ENCODE measurements around the gene C10orf90.

C10orf90 gene

DNA sequence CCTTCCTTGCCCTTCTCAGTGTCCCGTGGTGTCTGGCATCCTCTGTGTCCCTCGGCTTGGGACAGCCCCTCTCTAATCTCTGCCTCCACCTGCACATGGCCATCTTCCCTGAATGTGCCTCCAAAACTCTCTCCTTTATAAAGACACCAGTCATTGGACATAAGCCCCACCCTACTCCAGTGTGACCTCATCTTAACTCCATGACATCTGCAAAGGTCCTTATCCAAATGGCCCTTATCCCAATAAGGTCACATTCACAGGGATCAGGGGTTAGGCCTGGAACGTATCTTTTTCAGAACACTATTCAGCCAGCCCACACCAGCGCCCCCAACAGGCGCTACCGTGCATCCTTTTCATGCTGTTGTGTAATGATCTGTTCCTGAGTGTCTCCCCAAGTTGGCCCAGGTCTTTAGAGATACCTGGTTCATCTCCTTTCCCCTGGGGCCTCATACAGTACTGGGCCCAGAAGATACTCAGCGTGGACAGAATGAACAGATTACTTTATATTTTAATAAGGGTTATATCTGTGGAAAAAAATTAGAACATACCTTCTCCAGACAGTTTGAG, 149.7 kb downstream of the C10orf90 start:
- DNase-seq, result no peak
- in situ Hi-C loops (cut with MboI; ENCODE audit: low pct_unique_long_range_greater_than_20kb, low sequenced_read_pairs), result loop anchor here (25.0 kb wide), 1 partner anchor 534 kb away; no protein-coding TSS in a partner anchor

DNA sequence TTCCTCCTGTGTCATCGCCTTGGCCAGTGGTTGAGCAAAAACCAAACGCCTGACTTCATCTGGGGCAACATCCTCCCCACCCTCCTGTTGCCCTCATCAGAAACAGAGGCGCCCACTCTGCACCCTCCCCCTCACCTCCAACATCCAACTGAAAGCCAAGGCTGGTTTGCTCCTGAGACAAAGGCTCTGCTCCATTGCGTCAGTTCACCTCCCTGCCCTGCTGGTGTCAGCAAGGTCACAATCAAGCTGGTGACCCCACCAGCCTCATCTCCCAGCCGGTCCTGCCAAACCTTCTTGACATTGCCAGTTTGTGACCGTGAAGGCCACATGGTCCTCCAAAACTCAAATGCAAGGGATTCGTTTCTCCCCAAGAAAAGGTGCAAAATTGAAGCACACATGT, 150.5 kb downstream of the C10orf90 start:
- no peak for DNase-seq
- in situ Hi-C loops (cut with MboI; ENCODE audit: low pct_unique_long_range_greater_than_20kb, low sequenced_read_pairs), result loop anchor here (25.0 kb wide), 1 partner anchor 533 kb away; no protein-coding TSS in a partner anchor

GRCh38 chr10:126519185-126519584, 151.3 kb downstream of the C10orf90 start:
- no peak for DNase-seq
- in situ Hi-C loops (cut with MboI; ENCODE audit: low pct_unique_long_range_greater_than_20kb, low sequenced_read_pairs), result loop anchor here (25.0 kb wide), 1 partner anchor 532 kb away; no protein-coding TSS in a partner anchor

GRCh38 chr10:126518218-126519080, 152.0 kb downstream of the C10orf90 start:
- in situ Hi-C loops (cut with MboI; ENCODE audit: low pct_unique_long_range_greater_than_20kb, low sequenced_read_pairs), result loop anchor here (25.0 kb wide), 1 partner anchor 531 kb away; no protein-coding TSS in a partner anchor
- DNase-seq, result no peak

- in situ Hi-C loops (cut with MboI; ENCODE audit: low pct_unique_long_range_greater_than_20kb, low sequenced_read_pairs), result loop anchor here (25.0 kb wide), 1 partner anchor 529 kb away; no protein-coding TSS in a partner anchor
- DNase-seq, result no peak
Measured at GRCh38 chr10:126516515-126516914, 154.0 kb downstream of the C10orf90 start.

GRCh38 chr10:126511917-126512479, 158.5 kb downstream of the C10orf90 start:
- DNase-seq, result no peak
- in situ Hi-C loops (cut with MboI; ENCODE audit: low pct_unique_long_range_greater_than_20kb, low sequenced_read_pairs), result loop anchor here (25.0 kb wide), 1 partner anchor 525 kb away; no protein-coding TSS in a partner anchor

GRCh38 chr10:126509182-126509581, 161.3 kb downstream of the C10orf90 start:
- in situ Hi-C loops (cut with MboI; ENCODE audit: low pct_unique_long_range_greater_than_20kb, low sequenced_read_pairs), result loop anchor here (25.0 kb wide), 1 partner anchor 522 kb away; no protein-coding TSS in a partner anchor
- no peak for DNase-seq

DNA sequence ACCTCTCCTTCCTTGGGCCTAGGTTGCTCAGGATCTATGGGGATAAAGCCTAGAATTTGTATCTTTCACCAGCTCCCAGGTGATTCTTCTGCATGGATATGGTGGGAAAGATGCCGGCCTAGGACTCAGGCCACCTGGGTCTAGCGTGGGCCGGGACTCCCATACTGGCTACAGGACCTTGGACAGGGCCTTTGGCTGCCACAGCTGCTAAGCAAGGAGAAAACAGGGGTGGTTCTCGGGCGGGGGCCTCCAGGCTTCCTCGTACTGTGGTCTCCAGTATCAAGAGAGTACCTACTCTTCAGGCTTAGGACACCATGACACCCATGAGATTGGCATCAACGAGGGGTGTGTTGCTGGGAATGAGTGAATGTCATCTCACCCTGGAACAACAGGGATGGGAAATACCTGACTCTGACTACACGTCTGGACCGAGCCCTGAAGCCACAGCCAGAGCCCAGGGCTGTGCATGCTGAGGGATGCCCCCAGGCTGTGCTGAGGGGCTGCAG, 161.9 kb downstream of the C10orf90 start:
- DNase-seq, result no peak
- in situ Hi-C loops (cut with MboI; ENCODE audit: low pct_unique_long_range_greater_than_20kb, low sequenced_read_pairs), result loop anchor here (25.0 kb wide), 1 partner anchor 521 kb away; no protein-coding TSS in a partner anchor

DNA sequence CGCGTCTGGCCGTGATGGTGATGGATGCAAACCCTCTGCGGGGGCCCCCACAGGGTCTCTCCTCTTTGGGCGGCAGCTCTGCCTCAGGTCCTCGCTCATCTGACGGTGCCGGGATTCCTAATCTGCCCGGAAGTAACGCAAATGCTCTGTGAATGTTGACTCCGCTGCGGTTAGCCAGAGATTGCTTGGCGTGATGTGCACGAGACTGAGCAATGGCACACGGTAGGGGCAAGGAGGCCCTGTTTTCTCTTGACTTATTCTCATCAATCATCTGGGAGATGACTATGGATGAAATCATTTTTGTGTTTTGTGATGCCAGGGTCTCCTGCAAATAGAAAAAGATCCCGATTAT, 165.8 kb downstream of the C10orf90 start:
- in situ Hi-C loops (cut with MboI; ENCODE audit: low pct_unique_long_range_greater_than_20kb, low sequenced_read_pairs), result loop anchor here (25.0 kb wide), 1 partner anchor 517 kb away; no protein-coding TSS in a partner anchor
- no peak for DNase-seq

DNA sequence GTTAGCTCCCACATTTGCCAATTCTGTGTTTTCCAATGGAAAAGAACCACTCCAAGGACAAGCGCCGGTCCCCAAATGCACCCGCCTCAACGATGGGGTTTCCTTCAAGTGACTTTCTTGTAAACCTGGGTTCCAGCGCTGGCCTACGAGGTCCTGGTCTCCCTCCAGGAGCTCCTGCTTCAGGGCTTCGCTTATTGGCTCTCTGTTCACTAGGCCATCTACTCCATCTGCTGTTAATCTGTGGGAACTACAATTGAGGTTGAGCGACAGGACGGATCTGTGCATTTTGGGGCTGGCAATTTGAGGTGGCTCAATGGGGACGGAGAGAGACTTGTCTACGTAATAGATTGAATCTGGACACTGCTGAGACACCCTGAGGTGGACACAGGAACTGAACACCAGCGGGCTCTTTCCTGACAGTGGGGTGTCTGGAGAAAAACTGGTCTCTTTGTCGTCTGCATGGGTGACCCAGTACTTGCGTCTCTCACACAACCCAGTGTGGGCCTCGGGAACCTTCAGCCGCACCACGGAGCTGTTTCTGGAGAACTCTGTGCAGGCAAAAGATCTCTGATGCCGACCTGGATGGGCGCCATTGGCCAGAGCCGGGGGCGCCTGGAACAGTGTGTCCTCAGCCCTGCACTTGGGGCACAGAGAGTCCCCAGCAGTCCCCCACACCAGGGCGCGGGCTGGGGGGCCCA, 166.3 kb downstream of the C10orf90 start:
- DNase-seq, result peak; percentile 62
- in situ Hi-C loops (cut with MboI; ENCODE audit: low pct_unique_long_range_greater_than_20kb, low sequenced_read_pairs), result loop anchor here (25.0 kb wide), 1 partner anchor 517 kb away; no protein-coding TSS in a partner anchor

DNA sequence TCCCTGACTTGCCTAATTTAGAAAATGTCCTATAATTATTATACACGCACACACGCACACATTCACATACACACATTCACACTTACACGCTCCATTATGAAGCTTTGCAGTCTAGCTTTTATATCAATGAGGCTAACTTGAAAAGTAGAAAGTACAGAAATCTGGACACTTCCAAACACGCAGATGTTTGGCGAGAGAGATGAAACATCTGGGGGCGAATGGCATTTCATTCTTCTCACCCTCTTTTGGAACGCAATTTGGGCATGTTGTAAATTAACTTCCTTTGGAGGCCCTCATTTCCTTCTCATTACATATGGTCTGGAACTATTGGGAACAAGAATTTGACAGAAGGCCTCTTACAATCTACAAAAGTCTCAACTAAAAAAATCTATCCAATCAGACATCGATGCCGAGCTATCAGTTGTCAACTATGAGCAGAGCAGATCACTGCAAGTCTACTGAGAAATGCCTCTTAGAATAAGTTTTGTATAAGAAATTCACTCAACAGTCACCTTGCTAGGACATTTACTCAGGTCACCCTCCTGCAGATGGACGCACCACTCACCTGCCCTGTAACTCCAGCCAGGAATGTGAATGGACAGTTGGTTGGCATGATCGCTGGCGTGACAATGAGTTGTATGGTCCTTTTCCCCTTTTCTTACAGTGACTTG, 167.0 kb downstream of the C10orf90 start:
- in situ Hi-C loops (cut with MboI; ENCODE audit: low pct_unique_long_range_greater_than_20kb, low sequenced_read_pairs), result loop anchor here (25.0 kb wide), 1 partner anchor 516 kb away; no protein-coding TSS in a partner anchor
- DNase-seq, result no peak

- no peak for DNase-seq
- in situ Hi-C loops (cut with MboI; ENCODE audit: low pct_unique_long_range_greater_than_20kb, low sequenced_read_pairs), result loop anchor here (25.0 kb wide), 1 partner anchor 515 kb away; no protein-coding TSS in a partner anchor
Measured at GRCh38 chr10:126502441-126502840, 168.1 kb downstream of the C10orf90 start.

- no peak for DNase-seq
- in situ Hi-C loops (cut with MboI; ENCODE audit: low pct_unique_long_range_greater_than_20kb, low sequenced_read_pairs), result loop anchor here (25.0 kb wide), 1 partner anchor 515 kb away; no protein-coding TSS in a partner anchor
Measured at GRCh38 chr10:126501828-126502227, 168.7 kb downstream of the C10orf90 start.

DNA sequence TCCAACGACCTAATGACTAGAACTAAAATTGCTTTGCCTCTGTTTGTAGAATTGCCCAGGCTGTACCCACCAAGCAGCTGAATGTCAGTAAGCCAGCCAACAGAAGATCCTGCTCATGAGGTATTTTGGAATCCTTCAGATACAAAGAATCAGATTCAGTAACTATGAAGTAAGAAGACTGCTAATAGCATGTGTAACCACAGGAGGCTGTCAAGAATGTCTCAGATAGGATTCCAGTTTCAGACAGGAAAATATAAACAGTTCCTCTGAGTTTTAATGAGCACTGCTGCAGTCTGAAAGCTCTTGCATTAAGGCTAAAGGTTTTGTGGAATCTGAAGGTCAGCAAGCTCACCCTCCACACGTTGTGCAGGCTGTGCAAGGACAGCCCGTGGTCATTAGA, 169.6 kb downstream of the C10orf90 start:
- no peak for DNase-seq
- in situ Hi-C loops (cut with MboI; ENCODE audit: low pct_unique_long_range_greater_than_20kb, low sequenced_read_pairs), result loop anchor here (25.0 kb wide), 1 partner anchor 514 kb away; no protein-coding TSS in a partner anchor

DNA sequence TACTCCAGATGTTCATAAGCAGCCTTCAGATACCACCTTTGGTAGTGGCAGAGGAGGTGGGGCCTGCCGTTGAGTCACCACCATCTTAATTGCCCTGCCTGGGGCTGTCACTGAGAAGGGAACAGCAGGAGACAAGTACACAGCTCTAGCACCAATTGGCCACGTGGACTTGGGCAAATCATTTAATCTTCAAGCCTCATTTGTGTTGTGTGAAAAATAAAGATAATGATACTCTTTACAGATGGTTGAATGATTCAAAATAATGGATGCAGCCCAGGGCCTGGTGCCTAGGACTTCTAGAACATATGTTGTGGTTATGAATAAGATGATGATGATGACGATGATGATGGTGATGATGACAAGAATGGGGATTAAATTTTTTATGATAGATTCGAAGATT, 170.3 kb downstream of the C10orf90 start:
- no peak for DNase-seq
- in situ Hi-C loops (cut with MboI; ENCODE audit: low pct_unique_long_range_greater_than_20kb, low sequenced_read_pairs), result loop anchor here (25.0 kb wide), 1 partner anchor 513 kb away; no protein-coding TSS in a partner anchor

DNA sequence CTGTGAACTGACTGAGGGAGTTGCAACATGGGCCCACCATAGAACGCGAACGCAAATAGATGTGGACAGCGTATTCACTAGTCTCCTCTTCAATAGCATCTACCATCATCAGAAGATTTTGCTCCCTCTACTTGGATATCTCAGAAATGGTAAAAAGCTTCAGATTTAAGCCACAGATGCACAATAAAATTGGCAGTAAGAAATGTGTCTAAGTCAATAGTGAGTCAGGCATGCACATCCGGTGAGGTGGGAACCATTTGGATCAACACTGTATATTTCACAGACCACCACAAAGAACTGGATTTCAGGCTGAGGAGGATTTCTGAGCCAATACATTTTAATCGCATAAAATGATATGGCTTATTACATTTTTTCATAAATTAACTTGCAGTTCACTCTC, 170.7 kb downstream of the C10orf90 start:
- in situ Hi-C loops (cut with MboI; ENCODE audit: low pct_unique_long_range_greater_than_20kb, low sequenced_read_pairs), result loop anchor here (25.0 kb wide), 1 partner anchor 512 kb away; no protein-coding TSS in a partner anchor
- no peak for DNase-seq

- no peak for DNase-seq
- in situ Hi-C loops (cut with MboI; ENCODE audit: low pct_unique_long_range_greater_than_20kb, low sequenced_read_pairs), result no loop called here
Measured at GRCh38 chr10:126497672-126498071, 172.8 kb downstream of the C10orf90 start.
